ENCODE results near the gene NOTCH4.

Gene NOTCH4

GRCh38 chr6:32154514-32155161 is 69.2 kb downstream of the NOTCH4 start:
- peak; percentile 72 for TF ChIP-seq CTCF (IDR thresholded peaks at IDR 0.05; ENCODE audit: poor library complexity, severe bottlenecking)
- ATAC-seq (ENCODE audit: low read depth) = peak; percentile 58
- peaks cover 39% of the 10 kb centered on the region for H3K36me3 ChIP-seq (ENCODE audit: low read depth)
- H3K4me1 ChIP-seq (ENCODE audit: insufficient read depth, poor library complexity, severe bottlenecking) = peaks cover 6% of the 10 kb centered on the region
- peak overlapping the region; percentile 89 for H3K27ac ChIP-seq (ENCODE audit: poor library complexity, severe bottlenecking)
- no peak for DNase-seq (ENCODE audit: low spot score)
- no peaks in the 10 kb centered on the region for H3K9me3 ChIP-seq (ENCODE audit: severe bottlenecking)
- H3K27me3 ChIP-seq (ENCODE audit: insufficient read depth, poor library complexity, severe bottlenecking) = no peaks in the 10 kb centered on the region
- H3K4me3 ChIP-seq (ENCODE audit: severe bottlenecking) = peak overlapping the region; percentile 65

- ATAC-seq (ENCODE audit: low read depth) (peak; percentile 65), DNase-seq (ENCODE audit: low spot score) (peak; percentile 92)
Observed at GRCh38 chr6:32153564-32154513, 70.0 kb downstream of the NOTCH4 start, which contains the start of gene PPT2. PPT2 (plus strand) TSS chr6:32154141; CDS start chr6:32154595, 454 bp downstream.

GRCh38 chr6:32152769-32153563 is 70.9 kb downstream of the NOTCH4 start:
- ATAC-seq (ENCODE audit: low read depth) (peak; percentile 52), DNase-seq (ENCODE audit: low spot score) (no peak)
- Histone ChIP-seq H3K4me3 (ENCODE audit: severe bottlenecking) (peak overlapping the region; percentile 65), H3K27me3 (ENCODE audit: insufficient read depth, poor library complexity, severe bottlenecking) (no peaks in the 10 kb centered on the region), H3K27ac (ENCODE audit: poor library complexity, severe bottlenecking) (peak overlapping the region; percentile 89), H3K9me3 (ENCODE audit: severe bottlenecking) (no peaks in the 10 kb centered on the region), H3K4me1 (ENCODE audit: insufficient read depth, poor library complexity, severe bottlenecking) (peaks cover 6% of the 10 kb centered on the region), H3K36me3 (ENCODE audit: low read depth) (peaks cover 26% of the 10 kb centered on the region)
- TF ChIP-seq CTCF (IDR thresholded peaks at IDR 0.05; ENCODE audit: poor library complexity, severe bottlenecking) = no peak

More at GRCh38 chr6:32153564-32154513, 70.0 kb downstream of the NOTCH4 start, which contains the start of gene PPT2:
- H3K27me3 ChIP-seq (ENCODE audit: insufficient read depth, poor library complexity, severe bottlenecking) = no peaks in the 10 kb centered on the region
- no peaks in the 10 kb centered on the region for H3K9me3 ChIP-seq (ENCODE audit: severe bottlenecking)
- H3K36me3 ChIP-seq (ENCODE audit: low read depth) = peaks cover 35% of the 10 kb centered on the region
- H3K4me1 ChIP-seq (ENCODE audit: insufficient read depth, poor library complexity, severe bottlenecking) = peaks cover 6% of the 10 kb centered on the region
- H3K27ac ChIP-seq (ENCODE audit: poor library complexity, severe bottlenecking) = peak within 1 kb of the TSS; percentile 89
- TF ChIP-seq CTCF (IDR thresholded peaks at IDR 0.05; ENCODE audit: poor library complexity, severe bottlenecking) = no peak
- peak within 1 kb of the TSS; percentile 65 for H3K4me3 ChIP-seq (ENCODE audit: severe bottlenecking)

- TF ChIP-seq CTCF (IDR thresholded peaks at IDR 0.05; ENCODE audit: poor library complexity, severe bottlenecking) = no peak
- peaks cover 18% of the 10 kb centered on the region for H3K36me3 ChIP-seq (ENCODE audit: low read depth)
- no peak for DNase-seq (ENCODE audit: low spot score)
- H3K27me3 ChIP-seq (ENCODE audit: insufficient read depth, poor library complexity, severe bottlenecking) = no peaks in the 10 kb centered on the region
- no peak for ATAC-seq (ENCODE audit: low read depth)
- H3K4me3 ChIP-seq (ENCODE audit: severe bottlenecking) = peak within 1 kb of the TSS; percentile 65
- peak within 1 kb of the TSS; percentile 89 for H3K27ac ChIP-seq (ENCODE audit: poor library complexity, severe bottlenecking)
- H3K9me3 ChIP-seq (ENCODE audit: severe bottlenecking) = no peaks in the 10 kb centered on the region
- H3K4me1 ChIP-seq (ENCODE audit: insufficient read depth, poor library complexity, severe bottlenecking) = peaks cover 6% of the 10 kb centered on the region
Observed at GRCh38 chr6:32151863-32152768, 71.8 kb downstream of the NOTCH4 start, which contains the start of gene PRRT1. PRRT1 (minus strand) TSS chr6:32151939; CDS start chr6:32151827, 112 bp downstream.

All from RWPE2 (cell line).